Muscle layer of colon (tissue), 2 donors: Measurements from ENCODE around the gene LOXHD1.

Source experiments
- H3K27ac ChIP-seq: one replicate; pipeline ENCODE4 v1.7.0; 2013; ENCODE audit warnings: low read depth, mild to moderate bottlenecking, low read length, moderate library complexity
- H3K27me3 ChIP-seq, 2 donors: one replicate each; pipeline ENCODE4 v1.7.0; 2013; ENCODE audit warnings: low read length in 2 of 2, mild to moderate bottlenecking in 2 of 2; ENCODE audit not compliant: insufficient read depth in 2 of 2, control insufficient read depth in 1 of 2
- H3K36me3 ChIP-seq: one replicate; pipeline ENCODE4 v1.7.0; 2013; ENCODE audit warnings: mild to moderate bottlenecking, low read length; ENCODE audit not compliant: insufficient read depth
- H3K4me1 ChIP-seq: one replicate; pipeline ENCODE4 v1.7.0; 2013; ENCODE audit warnings: mild to moderate bottlenecking, low read length; ENCODE audit not compliant: insufficient read depth
- H3K4me3 ChIP-seq, 2 donors: one replicate each; pipeline ENCODE4 v1.7.0; 2013; ENCODE audit warnings: low read length in 2 of 2, low read depth in 1 of 2, mild to moderate bottlenecking in 1 of 2, moderate library complexity in 1 of 2
- H3K9ac ChIP-seq: one replicate; pipeline ENCODE4 v1.7.0; 2013; ENCODE audit warnings: low read length
- H3K9me3 ChIP-seq: one replicate; pipeline ENCODE4 v1.7.0; 2013; ENCODE audit warnings: mild to moderate bottlenecking, low read length
- donor health status: abdominal sarcoma.
- donor health status: Adenocarcinoma of cecum.

The LOXHD1 gene

DNA sequence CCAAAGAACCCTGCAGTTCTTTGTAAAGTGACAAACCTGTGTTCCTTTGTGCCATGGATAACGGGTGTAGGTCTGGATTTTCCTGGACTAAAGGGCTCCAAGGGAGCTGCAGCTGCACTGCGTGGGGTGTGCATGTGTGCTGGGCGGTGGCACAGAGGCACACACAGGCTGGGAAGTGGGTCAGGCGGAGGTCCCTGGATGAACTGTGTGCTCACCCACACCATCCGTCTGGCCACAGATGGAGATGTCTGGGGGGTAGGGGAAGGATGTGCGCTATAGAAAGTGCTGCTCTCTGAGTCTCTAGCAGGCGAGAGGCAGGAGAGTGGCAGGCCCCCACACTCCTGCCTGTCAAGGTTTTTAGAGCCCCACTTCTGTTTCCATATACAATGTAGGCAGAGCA lies 137.2 kb downstream of the LOXHD1 start:
- H3K4me1 ChIP-seq, result no peaks in the 10 kb centered on the region
- H3K9me3 ChIP-seq, result no peaks in the 10 kb centered on the region
- no peak overlapping the region for H3K4me3 ChIP-seq
- no peaks in the 10 kb centered on the region for H3K27me3 ChIP-seq
- no peak overlapping the region for H3K9ac ChIP-seq
- no peaks in the 10 kb centered on the region for H3K36me3 ChIP-seq
- no peak overlapping the region for H3K27ac ChIP-seq

DNA sequence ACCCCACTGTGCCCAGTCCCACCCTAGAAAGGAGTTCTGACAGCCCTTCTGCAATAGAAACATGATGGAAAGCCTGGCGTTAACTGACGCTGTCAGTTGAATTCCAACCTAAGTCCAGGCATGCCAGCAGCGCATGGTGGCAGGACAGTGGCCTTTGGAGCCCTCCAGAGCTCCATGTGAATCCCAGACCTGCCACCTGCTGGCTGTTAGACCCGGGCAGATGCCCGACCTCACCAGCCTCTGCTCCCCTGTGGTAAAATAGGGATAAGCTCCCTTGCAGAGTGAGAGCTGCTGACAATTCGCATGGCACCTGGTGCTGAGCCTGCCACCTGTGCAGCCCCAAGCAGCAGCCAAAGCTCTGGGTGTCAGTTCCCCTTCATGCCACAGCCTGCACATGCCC lies 138.6 kb downstream of the LOXHD1 start:
- Histone ChIP-seq H3K36me3 (no peaks in the 10 kb centered on the region), H3K27ac (no peak overlapping the region), H3K4me3 (no peak overlapping the region), H3K4me1 (no peaks in the 10 kb centered on the region), H3K9ac (no peak overlapping the region), H3K9me3 (no peaks in the 10 kb centered on the region), H3K27me3 (no peaks in the 10 kb centered on the region)

DNA sequence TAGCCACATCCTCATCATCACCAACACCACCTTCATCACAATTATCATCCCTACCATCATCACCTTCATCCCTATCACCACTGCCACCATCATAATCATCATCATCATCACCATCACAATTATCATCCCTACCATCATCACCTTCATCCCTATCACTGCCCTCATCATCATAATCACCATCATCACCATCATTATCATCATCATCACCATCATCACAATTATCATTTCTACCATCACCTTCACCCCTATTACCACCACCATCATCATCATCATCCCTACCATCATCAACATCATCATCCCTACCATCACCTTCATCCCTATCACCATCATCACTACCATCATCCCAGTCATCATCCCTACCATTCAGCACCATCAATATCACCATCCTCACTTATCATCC lies 140.5 kb downstream of the LOXHD1 start:
- Histone ChIP-seq H3K4me1 (no peaks in the 10 kb centered on the region), H3K27me3 (no peaks in the 10 kb centered on the region), H3K9me3 (no peaks in the 10 kb centered on the region), H3K9ac (no peak overlapping the region), H3K36me3 (no peaks in the 10 kb centered on the region), H3K4me3 (no peak overlapping the region), H3K27ac (no peak overlapping the region)

DNA sequence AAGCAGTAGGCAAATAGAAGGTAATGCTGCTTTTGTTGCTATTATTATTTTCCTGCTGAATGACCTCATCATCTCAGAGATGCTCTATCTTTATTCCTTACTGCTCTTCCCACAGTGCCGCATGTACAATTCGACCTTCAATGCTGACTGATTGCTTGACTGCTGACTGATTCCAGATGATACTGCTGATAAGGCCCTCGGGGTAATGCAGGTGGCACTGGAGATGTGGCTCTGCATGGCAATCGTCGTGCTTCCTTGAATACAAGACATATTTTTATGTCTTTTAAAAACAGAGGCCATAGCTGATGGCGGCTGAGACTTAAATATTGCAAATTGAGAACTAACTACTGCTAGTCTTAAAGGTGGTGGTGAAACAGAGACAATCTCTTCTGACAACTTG lies 146.6 kb downstream of the LOXHD1 start:
- no peak overlapping the region for H3K9ac ChIP-seq
- no peaks in the 10 kb centered on the region for H3K36me3 ChIP-seq
- no peaks in the 10 kb centered on the region for H3K27me3 ChIP-seq
- H3K27ac ChIP-seq, result no peak overlapping the region
- no peak overlapping the region for H3K4me3 ChIP-seq
- no peaks in the 10 kb centered on the region for H3K9me3 ChIP-seq
- no peaks in the 10 kb centered on the region for H3K4me1 ChIP-seq

DNA sequence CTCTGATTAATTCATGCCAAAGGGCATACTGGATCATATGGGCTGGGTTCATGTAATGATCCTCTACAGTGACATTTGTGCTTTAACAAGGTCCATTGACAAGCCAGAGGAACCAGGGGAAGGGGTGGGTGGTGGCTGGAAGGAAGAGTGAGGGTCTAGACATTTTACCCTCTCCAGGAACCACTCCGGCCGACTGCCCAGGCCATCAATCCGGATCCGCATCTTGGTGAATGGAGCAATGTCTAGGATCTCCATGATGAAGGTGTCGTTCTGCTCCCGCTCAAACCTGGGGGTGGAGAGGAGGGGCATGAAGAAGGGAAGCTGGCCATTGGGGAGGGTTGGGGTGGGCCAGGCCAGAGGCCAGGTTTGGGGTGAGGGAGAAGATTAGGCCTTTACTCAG lies 147.5 kb downstream of the LOXHD1 start:
- no peak overlapping the region for H3K4me3 ChIP-seq
- H3K27ac ChIP-seq, result no peak overlapping the region
- no peak overlapping the region for H3K9ac ChIP-seq
- no peaks in the 10 kb centered on the region for H3K4me1 ChIP-seq
- no peaks in the 10 kb centered on the region for H3K9me3 ChIP-seq
- H3K27me3 ChIP-seq, result no peaks in the 10 kb centered on the region
- H3K36me3 ChIP-seq, result no peaks in the 10 kb centered on the region

DNA sequence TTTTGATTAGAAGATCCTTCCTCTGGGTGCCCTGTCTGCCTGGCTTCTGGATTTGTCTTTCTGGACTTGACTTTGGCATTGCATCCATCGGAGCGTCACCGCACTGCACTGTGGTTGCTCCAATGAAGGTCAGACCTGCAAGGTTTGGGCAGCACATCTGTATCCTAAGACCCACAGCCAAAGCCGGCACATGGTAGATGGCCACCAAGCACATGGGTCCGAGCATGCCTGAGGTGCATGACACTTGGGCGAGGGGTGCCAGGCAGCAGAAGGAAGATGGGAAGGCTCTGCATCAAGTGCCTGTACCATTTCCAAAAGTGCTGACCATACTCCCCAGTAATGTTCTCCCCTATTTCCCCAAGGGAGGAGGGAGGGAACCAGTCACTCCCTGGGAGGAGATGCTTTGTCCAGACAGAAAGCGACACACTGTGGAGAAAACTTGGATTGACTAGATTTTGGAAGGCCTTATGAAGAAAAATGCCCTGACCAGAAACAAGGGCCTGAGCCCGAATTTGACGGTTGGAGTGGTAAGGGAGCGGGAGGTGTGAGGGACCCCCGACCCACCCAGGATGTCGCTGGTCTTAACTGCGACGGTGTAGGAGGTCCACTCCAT lies 149.9 kb downstream of the LOXHD1 start:
- no peaks in the 10 kb centered on the region for H3K9me3 ChIP-seq
- H3K36me3 ChIP-seq, result no peaks in the 10 kb centered on the region
- no peak overlapping the region for H3K4me3 ChIP-seq
- H3K4me1 ChIP-seq, result no peaks in the 10 kb centered on the region
- H3K27me3 ChIP-seq, result no peaks in the 10 kb centered on the region
- H3K9ac ChIP-seq, result no peak overlapping the region
- no peak overlapping the region for H3K27ac ChIP-seq

DNA sequence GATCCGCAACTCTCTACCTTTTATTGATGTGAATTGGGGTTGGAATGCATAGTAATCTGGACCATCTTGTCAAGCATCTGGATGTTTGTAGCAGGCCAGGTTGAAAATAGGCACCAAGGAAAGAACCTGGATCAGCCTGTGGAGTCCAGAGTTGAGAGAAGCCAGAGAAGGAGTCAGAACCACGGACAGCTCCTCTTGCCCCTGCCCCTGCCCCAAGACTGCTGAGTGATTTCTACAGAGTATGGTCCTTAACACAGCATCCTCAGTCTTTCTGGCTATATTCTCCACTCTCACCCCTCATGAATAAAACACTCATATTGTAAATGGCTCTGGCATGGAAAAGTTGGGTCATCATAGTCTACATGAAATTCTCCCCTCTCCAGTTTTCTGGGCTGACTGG lies 154.6 kb downstream of the LOXHD1 start:
- no peaks in the 10 kb centered on the region for H3K4me1 ChIP-seq
- no peaks in the 10 kb centered on the region for H3K9me3 ChIP-seq
- no peak overlapping the region for H3K4me3 ChIP-seq
- no peaks in the 10 kb centered on the region for H3K36me3 ChIP-seq
- no peaks in the 10 kb centered on the region for H3K27me3 ChIP-seq
- H3K27ac ChIP-seq, result no peak overlapping the region
- H3K9ac ChIP-seq, result no peak overlapping the region

DNA sequence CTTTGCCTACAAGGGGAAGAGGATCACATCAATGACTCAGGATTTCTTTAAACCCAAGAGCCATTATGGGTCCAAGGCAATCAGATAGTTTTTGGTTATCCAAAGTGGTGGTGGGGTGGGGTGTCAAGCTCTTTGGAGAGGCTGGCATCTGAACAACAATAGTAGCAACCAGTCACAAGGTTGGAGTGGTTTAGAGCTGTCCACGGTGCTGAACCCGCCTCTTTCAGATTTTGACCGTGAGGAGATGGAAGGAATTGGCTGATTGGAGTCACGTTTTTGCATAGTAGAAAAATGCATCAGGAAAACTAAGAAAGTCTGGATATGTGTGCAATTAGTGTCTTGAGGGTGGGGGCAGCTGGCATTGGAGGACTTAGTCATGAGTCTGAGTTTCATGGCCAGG lies 159.9 kb downstream of the LOXHD1 start:
- no peak overlapping the region for H3K27ac ChIP-seq
- no peaks in the 10 kb centered on the region for H3K36me3 ChIP-seq
- no peaks in the 10 kb centered on the region for H3K4me1 ChIP-seq
- no peaks in the 10 kb centered on the region for H3K27me3 ChIP-seq
- H3K9ac ChIP-seq, result no peak overlapping the region
- no peaks in the 10 kb centered on the region for H3K9me3 ChIP-seq
- H3K4me3 ChIP-seq, result no peak overlapping the region

DNA sequence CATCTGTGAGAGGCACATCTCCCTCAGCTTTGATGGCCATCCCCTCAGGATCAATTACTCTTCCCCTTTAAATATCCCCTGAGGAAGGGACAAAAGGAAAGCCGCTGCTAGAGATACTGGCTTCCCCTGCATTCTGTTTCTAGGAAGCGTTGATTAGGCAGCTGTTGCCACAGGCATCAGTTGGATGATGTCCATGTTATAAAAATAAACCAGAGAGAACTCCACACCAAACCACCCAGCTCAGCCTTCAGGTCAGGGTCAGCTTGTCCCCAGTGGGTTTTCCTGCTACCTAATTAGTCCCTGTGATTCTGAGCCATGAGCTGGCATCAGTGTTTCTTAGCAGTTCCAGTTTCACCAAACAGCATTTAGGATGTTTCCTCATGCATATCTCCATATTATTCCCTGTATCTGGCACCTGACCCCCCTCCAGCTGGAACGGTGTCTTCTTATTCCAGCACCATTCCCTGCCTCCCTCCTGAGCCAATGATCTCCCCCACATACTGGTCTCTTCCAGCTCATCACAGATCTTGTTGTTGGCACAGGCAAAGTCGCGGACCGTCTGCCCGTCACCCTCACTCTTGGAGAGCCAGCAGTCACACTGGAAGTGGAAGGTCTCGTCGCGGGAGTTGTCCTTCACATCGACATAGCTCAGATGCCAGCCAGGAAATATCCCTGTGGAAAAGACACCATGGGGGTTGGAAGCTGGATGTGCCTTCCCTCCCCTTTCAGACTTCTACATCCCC lies 168.4 kb downstream of the LOXHD1 start:
- Histone ChIP-seq H3K4me3 (no peak overlapping the region), H3K27ac (no peak overlapping the region), H3K9me3 (no peaks in the 10 kb centered on the region), H3K36me3 (no peaks in the 10 kb centered on the region), H3K4me1 (no peaks in the 10 kb centered on the region), H3K9ac (no peak overlapping the region), H3K27me3 (no peaks in the 10 kb centered on the region)

DNA sequence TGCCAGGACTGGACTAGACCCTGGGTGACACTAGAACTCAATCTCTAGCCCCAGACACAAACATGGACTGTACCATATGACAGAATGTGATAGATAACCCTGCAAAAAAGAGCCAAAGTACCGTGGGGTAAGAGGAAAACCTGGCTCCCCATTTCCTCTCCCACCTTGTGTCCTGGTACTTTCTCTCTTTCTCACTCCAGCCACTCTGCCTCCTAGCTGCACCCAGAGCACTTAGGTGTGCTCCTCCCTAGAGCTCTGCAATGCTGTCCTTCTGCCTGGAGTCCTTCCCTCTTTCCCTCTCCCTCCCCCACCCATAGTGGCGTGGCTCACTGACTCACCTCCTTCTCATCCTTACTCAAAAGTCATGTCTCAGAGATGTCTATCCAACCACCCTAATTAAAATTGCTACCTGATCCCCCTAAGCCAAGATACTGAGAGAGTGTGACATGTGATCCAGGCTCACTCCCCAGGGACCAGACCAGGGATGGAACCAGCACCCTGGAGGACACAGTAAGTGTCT lies 171.3 kb downstream of the LOXHD1 start:
- Histone ChIP-seq H3K9ac (no peak overlapping the region), H3K4me1 (no peaks in the 10 kb centered on the region), H3K4me3 (no peak overlapping the region), H3K27me3 (no peaks in the 10 kb centered on the region), H3K9me3 (peaks cover 3% of the 10 kb centered on the region), H3K36me3 (no peaks in the 10 kb centered on the region), H3K27ac (no peak overlapping the region)

DNA sequence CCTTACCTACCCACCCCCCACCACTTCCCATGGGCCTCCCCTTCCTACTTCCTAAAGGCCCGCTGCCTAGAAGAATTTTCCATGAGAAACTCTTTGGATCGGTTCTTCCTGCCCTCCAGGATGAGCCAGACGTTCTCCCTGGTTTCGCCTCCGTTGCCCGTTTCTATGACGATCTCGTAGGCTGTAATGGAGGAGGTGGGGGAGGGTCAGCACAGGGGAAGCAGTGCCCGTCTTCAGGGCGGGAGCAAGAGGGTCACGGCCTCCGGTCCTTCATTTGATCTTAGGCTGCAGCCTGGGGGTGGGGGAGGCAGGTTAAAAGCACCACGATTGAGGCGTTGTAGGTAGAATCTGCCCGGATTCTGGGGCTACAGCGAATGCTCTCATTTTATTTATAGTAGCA lies 172.0 kb downstream of the LOXHD1 start:
- no peaks in the 10 kb centered on the region for H3K27me3 ChIP-seq
- no peak overlapping the region for H3K4me3 ChIP-seq
- H3K9ac ChIP-seq, result no peak overlapping the region
- H3K4me1 ChIP-seq, result no peaks in the 10 kb centered on the region
- H3K36me3 ChIP-seq, result no peaks in the 10 kb centered on the region
- peaks cover 3% of the 10 kb centered on the region for H3K9me3 ChIP-seq
- no peak overlapping the region for H3K27ac ChIP-seq

DNA sequence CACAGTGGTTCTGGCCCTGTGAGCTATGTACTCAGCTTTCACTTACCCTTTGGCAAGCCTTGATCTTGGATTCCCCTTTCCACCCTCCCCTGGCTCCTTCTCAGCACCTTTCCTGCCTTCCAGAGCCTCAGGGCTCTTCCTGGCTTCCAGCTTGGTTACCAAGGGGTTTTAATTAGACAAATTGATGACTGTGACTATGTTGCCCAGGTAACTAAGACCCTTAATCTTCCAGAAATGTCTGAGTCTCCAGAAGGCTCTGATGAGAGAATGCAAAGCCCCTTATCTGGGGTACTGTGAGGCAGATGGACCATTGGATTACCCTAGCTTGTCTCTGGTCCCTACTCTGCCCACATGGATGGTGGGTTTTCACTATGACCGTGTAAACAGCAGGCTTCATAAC lies 174.2 kb downstream of the LOXHD1 start:
- H3K9ac ChIP-seq, result no peak overlapping the region
- no peaks in the 10 kb centered on the region for H3K36me3 ChIP-seq
- H3K4me3 ChIP-seq, result no peak overlapping the region
- no peaks in the 10 kb centered on the region for H3K27me3 ChIP-seq
- H3K27ac ChIP-seq, result no peak overlapping the region
- H3K9me3 ChIP-seq, result peaks cover 3% of the 10 kb centered on the region
- no peaks in the 10 kb centered on the region for H3K4me1 ChIP-seq
